Amniotic epithelial cell (primary cell): ENCODE data around the gene SLC6A2.

Experiments used
- DNase-seq: peaks from one replicate; pipeline ENCODE4 v3.0.0-alpha.2; 2010; ENCODE audit warnings: low read depth

SLC6A2 gene

DNA sequence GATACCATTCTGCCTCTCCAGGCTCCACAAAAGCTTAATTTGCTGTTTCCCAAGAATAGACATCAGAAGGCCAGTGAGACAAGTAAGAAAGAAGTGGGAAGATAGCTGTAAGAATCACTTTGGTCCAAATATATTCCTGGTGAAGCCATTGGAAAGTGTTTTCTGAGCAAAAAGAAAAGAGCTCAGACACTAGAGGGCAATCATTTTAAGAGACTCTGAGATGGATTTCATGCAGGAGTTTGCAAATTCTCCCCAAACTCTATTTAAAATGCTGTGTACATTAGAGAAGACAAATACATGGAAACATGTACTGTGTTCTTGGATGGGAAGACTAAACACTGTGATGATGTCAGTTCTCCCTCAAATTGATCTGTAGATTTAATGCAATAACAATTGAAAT, 8.0 kb upstream of the SLC6A2 start:
- no peak for DNase-seq

GRCh38 chr16:55651841-55652824, 3.7 kb upstream of the SLC6A2 start:
- DNase-seq = no peak

- DNase-seq = no peak
Measured at GRCh38 chr16:55653106-55653505, 2.7 kb upstream of the SLC6A2 start.

DNA sequence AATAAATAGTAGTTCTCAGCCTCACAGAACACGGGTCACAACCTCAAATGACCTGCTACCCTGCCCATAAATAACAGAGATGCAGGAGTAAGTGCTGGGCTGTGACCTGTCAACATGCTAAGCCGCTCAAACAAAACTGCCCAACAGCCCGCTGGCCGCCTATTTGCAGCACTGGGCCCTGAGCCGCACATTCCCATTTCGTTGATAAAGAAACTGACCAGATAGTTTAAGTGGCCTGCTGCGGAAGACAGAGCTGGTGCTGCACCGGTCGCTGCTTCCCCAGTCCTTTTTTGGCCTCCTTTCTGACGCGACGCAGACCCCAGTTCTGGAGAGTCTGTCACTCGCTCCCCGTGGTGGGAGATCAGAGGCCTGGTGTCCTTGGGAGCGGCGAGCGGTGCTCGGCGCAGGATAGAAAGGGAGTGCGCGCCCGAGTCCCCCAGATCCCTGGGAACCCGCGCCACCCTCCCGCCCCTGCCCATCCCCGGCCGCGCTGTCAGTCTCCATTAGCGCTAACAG, 349 bp upstream of the SLC6A2 start:
- DNase-seq = no peak

GRCh38 chr16:55656691-55657092, 904 bp downstream of the SLC6A2 start:
- DNase-seq = no peak

DNA sequence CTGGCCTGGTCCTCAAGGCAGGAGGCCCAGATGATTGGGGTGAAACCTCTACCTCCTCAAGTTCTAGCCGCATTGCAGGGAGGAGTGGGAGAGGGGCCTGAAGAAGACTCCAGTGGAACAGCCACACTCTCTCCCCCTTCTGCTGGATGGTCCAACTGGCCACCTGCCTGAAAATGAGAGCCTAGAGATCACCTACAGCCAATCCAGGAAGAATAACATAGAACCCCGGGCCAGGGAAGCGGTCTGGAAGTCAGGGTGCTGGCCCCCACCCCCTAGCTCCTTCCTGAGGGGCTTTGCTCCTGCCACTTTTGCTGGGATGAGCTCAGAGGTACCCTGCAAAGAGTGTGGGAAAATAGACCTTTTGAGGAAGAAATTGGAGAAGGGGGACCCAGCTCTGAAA, 1.8 kb downstream of the SLC6A2 start:
- DNase-seq = no peak

DNA sequence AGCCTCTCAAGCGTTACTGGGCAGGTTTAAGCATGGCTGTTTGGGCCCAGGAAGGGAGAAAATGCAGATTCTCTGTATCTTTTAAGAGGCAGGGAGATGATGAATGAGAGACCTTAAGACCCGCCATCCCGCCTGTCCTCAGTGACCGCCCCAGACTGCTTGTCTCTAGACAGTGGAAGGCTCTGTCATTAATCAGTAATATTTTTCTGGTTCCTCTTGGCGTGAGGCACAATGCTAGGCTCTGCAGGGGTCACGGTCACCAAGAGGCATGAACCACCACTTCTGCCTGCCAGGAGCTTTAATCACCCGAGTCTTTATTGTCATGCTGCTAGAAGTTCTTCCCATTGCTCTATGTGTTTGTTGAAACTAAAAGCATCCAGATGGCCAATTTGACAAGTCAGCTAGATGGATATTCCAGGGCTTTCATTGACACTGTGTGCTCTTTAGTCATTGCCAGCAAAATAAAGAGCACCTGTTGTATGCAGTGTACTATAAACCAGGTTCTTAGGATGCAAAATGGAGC, 3.2 kb downstream of the SLC6A2 start:
- DNase-seq = no peak

DNA sequence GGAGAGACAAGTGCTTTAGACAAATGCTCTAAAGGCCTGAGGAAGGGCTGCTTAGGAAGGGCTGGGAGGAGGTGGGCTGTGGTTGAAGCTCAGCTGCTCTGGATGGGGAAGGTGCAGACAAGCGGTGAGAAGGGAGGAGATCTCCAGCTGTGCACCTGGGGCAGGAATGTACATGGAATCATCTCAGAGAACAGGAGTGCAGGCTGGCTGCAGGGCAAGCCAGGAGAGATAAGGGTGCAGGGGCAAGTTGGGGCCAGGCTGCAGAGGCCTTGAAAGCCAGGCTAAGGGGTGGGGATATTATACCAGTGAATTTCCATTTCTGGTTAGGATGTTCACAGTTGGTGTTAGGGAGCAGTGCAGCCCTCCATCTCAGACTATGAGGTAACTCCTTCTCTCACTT, 4.2 kb downstream of the SLC6A2 start:
- no peak for DNase-seq

DNA sequence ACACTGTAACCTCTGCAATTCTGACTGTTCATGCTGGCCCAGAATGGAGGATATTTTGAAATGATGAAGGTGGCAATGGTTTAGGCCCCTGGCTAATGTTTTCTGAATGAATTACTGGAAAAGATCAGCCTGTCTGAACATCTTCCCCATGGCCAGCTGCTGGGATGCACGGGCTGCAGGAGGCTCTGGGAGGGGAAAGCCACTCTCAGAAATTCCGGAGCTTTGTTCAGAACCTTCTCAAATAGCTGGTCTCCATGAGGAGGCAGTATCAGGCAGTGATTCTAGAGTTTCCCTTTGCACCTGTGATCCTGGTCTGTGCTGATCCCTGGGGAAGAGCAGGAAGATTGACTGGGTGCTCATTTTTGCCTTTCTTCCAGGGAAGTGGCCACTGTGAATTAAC, 5.0 kb downstream of the SLC6A2 start:
- DNase-seq = no peak

DNA sequence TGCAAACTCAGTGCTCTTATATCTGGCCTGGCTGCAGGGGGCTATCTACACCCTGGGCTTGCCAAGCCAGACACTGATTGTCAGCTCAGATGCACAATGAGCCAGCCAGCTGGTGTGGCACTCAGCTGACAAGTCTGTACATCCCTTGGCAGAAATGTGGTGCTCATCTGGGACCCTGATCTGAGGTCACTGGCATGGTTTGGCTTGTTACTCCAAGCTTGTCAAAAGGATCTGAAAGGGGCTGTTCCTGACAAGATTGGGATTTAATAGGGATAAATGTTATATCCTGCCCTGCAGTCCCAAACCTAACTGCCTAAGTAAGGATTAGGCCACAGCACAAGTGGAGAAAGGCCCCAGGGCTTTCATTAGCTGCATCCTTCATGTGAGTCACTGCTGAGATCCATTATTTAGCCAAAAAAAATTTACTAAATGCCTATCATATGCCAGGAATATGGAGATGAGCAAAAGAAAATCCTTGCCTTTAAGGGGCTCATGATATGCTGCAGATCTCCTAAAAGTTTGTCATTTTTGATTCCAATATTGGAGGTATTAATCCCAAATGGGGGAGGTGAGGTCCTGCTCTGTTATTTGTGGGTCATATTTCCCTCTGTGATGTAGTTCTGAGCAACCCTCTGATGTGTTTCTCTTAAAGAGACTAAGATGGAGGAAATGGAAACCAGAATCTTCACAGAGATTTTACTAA, 6.3 kb downstream of the SLC6A2 start:
- DNase-seq = no peak

DNA sequence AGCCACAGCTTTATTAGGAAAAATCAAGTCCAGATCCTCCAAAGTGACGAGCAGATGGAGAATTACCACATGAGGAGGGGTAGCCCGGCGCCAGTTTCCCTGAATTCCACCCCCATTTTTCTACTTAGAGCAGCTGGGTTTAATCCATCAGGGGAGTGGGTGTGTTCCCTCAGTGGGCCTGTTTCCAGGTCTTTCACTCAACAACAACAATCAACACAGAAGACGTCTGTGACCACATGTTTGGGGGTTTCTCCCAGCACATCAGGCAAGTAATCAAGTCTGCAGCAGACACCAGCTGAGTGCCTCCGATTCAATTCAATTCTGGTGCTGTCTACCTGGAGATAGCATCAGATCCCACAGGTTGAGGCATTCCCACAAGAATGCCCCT, 6.8 kb downstream of the SLC6A2 start:
- no peak for DNase-seq

DNA sequence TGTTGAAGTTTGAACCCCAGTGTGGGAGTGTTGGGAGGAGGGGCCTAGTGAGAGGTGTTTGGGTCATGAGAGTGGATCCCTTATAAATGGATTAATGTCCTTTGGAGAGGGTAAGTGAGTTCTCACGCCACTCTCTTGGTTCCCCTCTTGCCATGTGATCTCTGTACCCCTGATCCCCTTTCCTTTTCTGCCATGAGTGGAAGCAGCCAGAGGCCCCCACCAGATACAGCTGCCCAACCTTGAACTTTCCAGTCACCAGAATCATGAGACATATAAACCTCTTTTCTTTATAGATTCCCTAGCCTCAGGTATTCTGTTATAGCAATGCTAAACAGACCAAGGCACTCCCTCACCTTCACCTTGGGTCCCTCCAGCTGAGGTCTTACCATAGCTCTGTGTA, 7.4 kb downstream of the SLC6A2 start:
- no peak for DNase-seq

DNA sequence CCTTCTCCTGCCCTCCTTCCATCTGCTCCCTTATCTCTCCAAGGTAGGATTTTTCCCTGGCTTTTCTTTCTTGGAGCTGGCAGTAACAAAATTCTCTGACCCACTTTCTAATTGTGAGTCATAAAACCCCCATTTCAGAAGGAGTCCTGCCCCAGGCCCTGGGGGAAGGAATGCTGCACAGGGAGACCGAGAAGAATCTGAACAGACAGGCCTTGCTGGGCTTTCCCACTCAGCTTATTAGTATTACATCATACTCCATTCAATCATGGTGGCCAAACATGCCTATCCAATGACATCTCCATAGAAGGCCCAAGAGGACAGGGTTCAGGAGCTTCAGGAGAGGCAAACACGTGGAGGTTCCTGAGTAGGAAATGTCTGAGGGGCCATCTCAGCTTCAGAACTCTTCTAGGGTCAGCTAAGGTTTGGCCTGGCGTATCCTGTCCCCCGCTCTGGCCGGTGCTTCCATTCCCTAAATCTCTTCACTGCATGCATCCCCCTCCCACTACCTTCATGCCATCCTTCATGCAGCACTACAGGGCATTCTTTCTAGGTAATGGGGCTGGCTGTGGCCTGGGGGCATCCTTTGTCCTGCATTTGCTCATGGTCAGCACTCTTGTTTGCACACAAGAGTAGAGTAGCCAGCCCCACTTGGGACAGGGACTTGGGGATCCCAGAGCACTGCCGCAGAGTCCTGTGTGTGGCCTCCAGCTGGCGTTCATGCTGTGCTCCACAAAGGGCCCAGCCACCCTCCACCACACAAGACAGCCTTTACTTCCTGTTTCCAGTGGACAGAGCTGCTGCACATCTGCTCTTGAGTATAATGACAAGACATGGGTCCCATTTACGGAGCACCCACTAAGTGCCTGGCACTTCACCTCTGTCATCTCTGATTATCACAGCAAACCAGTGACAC, 8.2 kb downstream of the SLC6A2 start:
- DNase-seq = no peak

DNA sequence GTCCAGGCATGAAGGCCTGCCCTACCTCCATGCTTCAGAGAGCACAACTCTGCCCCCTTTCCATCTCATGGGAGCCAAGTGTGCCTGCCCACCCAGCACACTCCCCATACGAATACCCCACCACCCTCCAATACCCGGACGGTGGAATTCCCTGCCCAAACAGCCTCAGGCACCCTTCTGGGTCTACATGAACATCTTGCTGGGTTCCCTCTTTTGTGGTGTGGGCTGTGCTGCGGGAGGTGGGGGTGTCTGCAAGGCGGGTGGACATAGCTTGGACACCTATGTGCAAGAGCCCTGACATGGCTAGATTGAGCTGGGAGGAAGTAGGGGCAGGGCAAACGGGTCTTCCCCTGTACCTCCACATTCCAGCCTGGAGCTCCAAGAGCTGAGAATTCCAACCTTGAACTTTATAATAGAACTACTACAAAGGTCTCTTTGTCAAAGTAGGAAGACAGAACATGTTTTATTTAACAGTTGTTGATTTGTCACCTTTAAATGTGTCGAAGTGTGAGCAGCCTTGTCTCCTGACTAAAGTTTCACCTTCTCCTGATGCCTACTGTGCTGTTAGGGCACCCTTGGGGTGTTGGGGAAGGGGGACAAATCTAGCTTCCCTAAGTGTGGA, 9.1 kb downstream of the SLC6A2 start:
- no peak for DNase-seq

DNA sequence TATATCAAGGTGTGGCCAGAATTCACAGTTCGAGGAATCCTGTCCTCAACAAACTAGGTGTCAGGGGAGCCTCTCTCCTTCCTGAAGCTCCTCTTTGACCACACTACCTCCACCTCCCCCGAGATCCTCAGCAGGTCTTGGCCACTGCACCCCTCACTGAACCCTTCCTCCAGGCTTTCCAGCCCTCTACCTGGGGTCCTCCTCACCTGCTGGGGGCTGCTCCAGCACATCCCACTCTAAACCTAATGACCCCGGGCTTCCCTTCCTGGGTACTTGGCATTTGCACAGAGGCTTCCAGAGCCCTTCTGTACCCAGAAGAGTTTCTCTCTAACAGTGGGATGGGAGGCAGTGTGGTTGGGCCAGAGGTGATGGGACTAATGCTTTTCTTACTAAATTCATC, 9.7 kb downstream of the SLC6A2 start:
- DNase-seq = no peak

GRCh38 chr16:55666012-55666411, 10.2 kb downstream of the SLC6A2 start:
- DNase-seq = no peak

GRCh38 chr16:55667753-55668152, 12.0 kb downstream of the SLC6A2 start:
- no peak for DNase-seq

DNA sequence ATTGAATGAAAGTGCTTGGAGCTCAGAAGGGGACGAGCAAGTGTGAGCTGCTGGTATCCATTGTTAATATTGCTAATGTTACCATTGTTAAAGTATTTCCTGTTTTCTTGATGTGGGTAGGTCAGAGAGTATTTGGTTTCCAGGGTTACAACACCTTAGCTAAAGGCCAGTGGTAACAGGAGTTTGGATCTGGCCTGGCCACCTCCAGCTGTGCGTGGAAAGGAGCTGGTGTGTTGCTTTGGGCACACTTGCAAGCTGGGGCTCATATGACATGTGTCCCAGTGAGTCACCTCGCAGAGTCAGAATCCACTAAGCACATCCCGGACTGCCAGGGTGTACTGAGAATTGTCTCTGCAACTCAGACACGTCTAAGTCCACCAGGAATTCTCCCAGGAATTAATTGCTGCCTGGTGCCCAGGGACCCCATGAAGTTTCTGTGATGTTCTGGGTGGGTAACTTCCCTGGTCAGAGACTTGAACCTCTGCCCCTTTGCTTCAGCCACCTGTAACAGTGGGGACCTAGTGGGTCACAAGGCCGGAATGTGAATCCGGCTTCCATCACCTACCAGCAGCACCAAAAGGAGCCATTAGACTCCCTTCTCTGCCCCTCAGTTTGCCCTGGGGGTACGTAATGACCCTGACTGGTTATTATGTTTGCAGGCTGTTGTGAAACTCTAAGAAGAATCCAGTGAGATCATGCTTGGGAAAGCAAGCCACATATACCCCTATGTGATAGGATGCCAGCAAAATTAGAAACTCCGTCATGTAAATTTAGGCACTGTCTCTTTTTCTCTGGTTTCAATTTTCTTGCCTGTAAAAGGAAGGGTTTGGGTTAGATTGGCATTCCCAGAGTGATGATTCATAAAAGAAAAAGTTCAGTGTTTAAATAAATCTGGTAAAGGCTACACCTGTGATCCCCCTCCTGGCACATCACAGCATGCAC, 12.8 kb downstream of the SLC6A2 start:
- DNase-seq = no peak

- no peak for DNase-seq
Measured at GRCh38 chr16:55671206-55671973, 15.6 kb downstream of the SLC6A2 start.

GRCh38 chr16:55671974-55672280, 16.1 kb downstream of the SLC6A2 start:
- DNase-seq = no peak
